HG03442 (cell line): ENCODE results near the gene FEZ2.
"Not testable (repeated sequence)": the region's sequence is repeated elsewhere in the genome, so short reads cannot be mapped to it uniquely, and the experiment has no call there.

Experiments used
- ATAC-seq: cut with Tn5 transposase; IDR thresholded peaks from one replicate; pipeline ENCODE4 v1.9.1; 2021; ENCODE audit warnings: mild to moderate bottlenecking, moderate library complexity; ENCODE audit not compliant: unreplicated experiment

FEZ2 gene

GRCh38 chr2:36597532-36598377 is at the start of gene FEZ2:
Gene FEZ2, minus strand, starts transcription at chr2:36598168. Its CDS starts 26 bp downstream, at chr2:36598142.
- ATAC-seq: peak; percentile 99

- no peak for ATAC-seq
These were observed 37.1 kb upstream of the FEZ2 start for GRCh38 chr2:36634981-36635597.

- no peak for ATAC-seq
These were observed 35.6 kb upstream of the FEZ2 start for GRCh38 chr2:36633470-36634092.

- no peak for ATAC-seq
These were observed 28.8 kb upstream of the FEZ2 start for GRCh38 chr2:36626756-36627155.

- ATAC-seq: no peak
These were observed 28.1 kb upstream of the FEZ2 start for GRCh38 chr2:36626071-36626470.

GRCh38 chr2:36625304-36625703 is 27.3 kb upstream of the FEZ2 start:
- ATAC-seq: no peak

GRCh38 chr2:36620321-36620720 is 22.4 kb upstream of the FEZ2 start:
- ATAC-seq: no peak

GRCh38 chr2:36618381-36618780 is 20.4 kb upstream of the FEZ2 start:
- peak; percentile 99 for ATAC-seq

- no peak for ATAC-seq
These were observed 19.0 kb upstream of the FEZ2 start for GRCh38 chr2:36616947-36617346.

- ATAC-seq: no peak
These were observed 17.3 kb upstream of the FEZ2 start for GRCh38 chr2:36615222-36615621.

- no peak for ATAC-seq
These were observed 15.8 kb upstream of the FEZ2 start for GRCh38 chr2:36613801-36614200.

- ATAC-seq: no peak
These were observed 13.5 kb upstream of the FEZ2 start for GRCh38 chr2:36611316-36611990.

- no peak for ATAC-seq
These were observed 11.5 kb upstream of the FEZ2 start for GRCh38 chr2:36609507-36609906.

GRCh38 chr2:36607947-36608346 is 10.0 kb upstream of the FEZ2 start:
- ATAC-seq: no peak

- ATAC-seq: no peak
These were observed 9.0 kb upstream of the FEZ2 start for GRCh38 chr2:36606925-36607324.

- no peak for ATAC-seq
These were observed 7.3 kb upstream of the FEZ2 start for GRCh38 chr2:36605273-36605672.

- not testable (repeated sequence) for ATAC-seq
These were observed 5.7 kb upstream of the FEZ2 start for GRCh38 chr2:36603629-36604028.

- ATAC-seq: no peak
These were observed 901 bp downstream of the FEZ2 start for GRCh38 chr2:36597003-36597531.

GRCh38 chr2:36596397-36596796 is 1.6 kb downstream of the FEZ2 start:
- no peak for ATAC-seq

- no peak for ATAC-seq
These were observed 3.1 kb downstream of the FEZ2 start for GRCh38 chr2:36594849-36595248.

- ATAC-seq: no peak
These were observed 8.7 kb downstream of the FEZ2 start for GRCh38 chr2:36589230-36589630.
